ENCODE data around the gene SLC30A5. TPM values are rescaled to one million over a fixed set of nuclear protein-coding genes. Genes with fewer than 3 reads are reported as not detected.
"Not testable (repeated sequence)": the region's sequence is repeated elsewhere in the genome, so short reads cannot be mapped to it uniquely, and the experiment has no call there.

Gene SLC30A5
- total RNA-seq, 1 donor from 2014 or later: 20.6 TPM

DNA sequence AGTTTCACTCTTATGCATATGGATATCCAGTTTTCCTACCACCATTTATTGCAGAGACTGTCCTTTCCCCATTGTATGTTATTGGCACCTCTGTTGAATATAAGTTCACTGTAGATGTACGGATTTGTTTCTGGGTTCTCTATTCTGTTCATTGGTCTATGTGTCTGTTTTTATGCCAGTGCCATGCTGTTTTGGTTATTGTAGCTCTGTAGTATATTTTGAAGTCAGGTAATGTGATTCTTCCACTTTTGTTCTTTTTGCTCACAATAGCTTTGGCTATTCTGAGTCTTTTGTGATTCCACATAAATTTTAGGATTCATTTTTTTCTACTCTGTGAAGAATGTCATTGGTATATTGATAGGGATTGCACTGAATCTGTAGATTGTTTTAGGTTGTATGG is 47.0 kb downstream of the SLC30A5 start:
- no peak for DNase-seq (ENCODE audit: low spot score in 2 of 2)
- Histone ChIP-seq H3K4me3 (no peak overlapping the region), H3K27me3 (no peaks in the 10 kb centered on the region), H3K27ac (no peak overlapping the region), H3K4me1 (no peaks in the 10 kb centered on the region), H3K36me3 (no peaks in the 10 kb centered on the region), H3K9me3 (peaks cover 0 to 7% of the 10 kb centered on the region in 2 donors)
- TF ChIP-seq, protein P1, sequence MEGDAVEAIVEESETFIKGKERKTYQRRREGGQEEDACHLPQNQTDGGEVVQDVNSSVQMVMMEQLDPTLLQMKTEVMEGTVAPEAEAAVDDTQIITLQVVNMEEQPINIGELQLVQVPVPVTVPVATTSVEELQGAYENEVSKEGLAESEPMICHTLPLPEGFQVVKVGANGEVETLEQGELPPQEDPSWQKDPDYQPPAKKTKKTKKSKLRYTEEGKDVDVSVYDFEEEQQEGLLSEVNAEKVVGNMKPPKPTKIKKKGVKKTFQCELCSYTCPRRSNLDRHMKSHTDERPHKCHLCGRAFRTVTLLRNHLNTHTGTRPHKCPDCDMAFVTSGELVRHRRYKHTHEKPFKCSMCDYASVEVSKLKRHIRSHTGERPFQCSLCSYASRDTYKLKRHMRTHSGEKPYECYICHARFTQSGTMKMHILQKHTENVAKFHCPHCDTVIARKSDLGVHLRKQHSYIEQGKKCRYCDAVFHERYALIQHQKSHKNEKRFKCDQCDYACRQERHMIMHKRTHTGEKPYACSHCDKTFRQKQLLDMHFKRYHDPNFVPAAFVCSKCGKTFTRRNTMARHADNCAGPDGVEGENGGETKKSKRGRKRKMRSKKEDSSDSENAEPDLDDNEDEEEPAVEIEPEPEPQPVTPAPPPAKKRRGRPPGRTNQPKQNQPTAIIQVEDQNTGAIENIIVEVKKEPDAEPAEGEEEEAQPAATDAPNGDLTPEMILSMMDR (IDR thresholded peaks at IDR 0.05): no peak
- intact Hi-C loops (cut with DNase I): no loop called here

DNA sequence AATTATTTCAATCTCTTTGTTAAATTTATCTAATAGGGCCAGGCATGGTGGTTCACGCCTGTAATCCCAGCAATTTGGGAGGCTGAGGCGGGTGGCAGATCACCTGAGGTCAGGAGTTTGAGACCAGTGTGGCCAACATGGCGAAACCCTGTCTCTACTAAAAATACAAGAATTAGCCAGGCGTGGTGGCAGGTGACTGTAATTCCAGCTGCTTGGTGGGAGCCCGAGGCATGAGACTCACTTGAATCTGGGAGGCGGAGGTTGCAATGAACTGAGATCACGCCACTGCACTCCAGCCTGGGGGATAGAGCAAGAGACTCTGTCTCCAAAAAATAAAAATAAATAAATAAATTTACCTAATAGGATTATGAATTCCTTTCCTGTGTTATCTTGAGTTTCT is 54.8 kb downstream of the SLC30A5 start:
- H3K27ac ChIP-seq; intact Hi-C loops (cut with DNase I); H3K4me3 ChIP-seq; H3K9me3 ChIP-seq; H3K36me3 ChIP-seq; DNase-seq (ENCODE audit: low spot score in 2 of 2); H3K27me3 ChIP-seq; H3K4me1 ChIP-seq: not testable (repeated sequence)

DNA sequence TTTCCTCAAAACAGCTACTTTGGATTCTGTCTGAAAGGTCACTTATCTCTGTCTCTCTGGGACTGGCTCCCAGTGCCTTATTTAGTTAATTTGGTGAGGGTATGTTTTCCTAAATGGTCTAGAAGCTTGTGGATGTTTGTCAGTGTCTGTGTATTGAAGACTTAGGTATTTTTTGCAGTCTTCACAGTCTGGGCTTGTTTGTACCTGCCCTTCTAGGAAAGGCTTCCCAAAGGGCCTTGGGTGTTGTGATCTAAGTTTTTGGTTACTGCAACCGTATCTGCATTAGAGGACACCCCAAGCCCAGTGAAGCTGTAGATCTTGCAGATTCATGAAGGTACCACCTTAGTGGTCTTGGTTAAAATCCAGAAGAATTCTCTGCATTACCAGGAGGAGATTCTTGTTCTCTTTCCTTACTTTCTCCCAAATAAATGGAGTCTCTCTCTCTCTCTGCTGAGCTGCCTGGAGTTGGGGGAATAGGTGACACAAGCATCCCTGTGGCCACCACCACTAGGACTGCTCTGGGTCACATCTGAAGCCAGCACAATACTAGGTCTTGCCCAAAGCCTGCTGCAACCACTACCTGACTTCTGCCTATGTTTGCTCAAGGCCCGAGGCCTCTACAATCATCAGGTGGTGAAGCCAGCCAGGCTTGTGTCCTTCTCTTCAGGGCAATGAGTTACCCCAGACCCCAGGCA is 55.3 kb downstream of the SLC30A5 start:
- intact Hi-C loops (cut with DNase I): no loop called here
- DNase-seq (ENCODE audit: low spot score in 2 of 2): no peak
- Histone ChIP-seq H3K4me3 (no peak overlapping the region), H3K27ac (no peak overlapping the region), H3K36me3 (no peaks in the 10 kb centered on the region), H3K9me3 (no peaks in the 10 kb centered on the region), H3K27me3 (no peaks in the 10 kb centered on the region), H3K4me1 (no peaks in the 10 kb centered on the region)
- TF ChIP-seq, protein P1 (IDR thresholded peaks at IDR 0.05): no peak

DNA sequence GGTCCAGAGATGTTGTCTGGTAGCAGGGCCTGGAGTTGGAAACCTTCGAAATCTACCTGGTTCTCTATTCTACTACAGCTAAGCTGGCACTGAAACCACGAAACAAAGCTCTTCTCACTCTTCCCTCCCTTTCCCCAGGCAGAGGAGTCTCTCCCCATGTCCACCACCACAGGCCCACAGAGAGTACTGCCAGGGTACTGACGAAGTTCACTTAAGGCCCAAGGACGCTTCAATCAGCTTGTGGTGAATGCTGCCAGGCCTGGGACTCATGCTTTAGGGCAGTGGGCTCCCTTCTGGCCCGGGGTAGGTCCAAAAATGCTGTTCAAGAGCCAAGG is 55.8 kb downstream of the SLC30A5 start:
- TF ChIP-seq, protein P1 (IDR thresholded peaks at IDR 0.05): no peak
- no peaks in the 10 kb centered on the region for H3K4me1 ChIP-seq
- no peak overlapping the region for H3K27ac ChIP-seq
- H3K9me3 ChIP-seq: no peaks in the 10 kb centered on the region
- no peak for DNase-seq (ENCODE audit: low spot score in 2 of 2)
- no peaks in the 10 kb centered on the region for H3K27me3 ChIP-seq
- H3K4me3 ChIP-seq: no peak overlapping the region
- intact Hi-C loops (cut with DNase I): no loop called here
- no peaks in the 10 kb centered on the region for H3K36me3 ChIP-seq

DNA sequence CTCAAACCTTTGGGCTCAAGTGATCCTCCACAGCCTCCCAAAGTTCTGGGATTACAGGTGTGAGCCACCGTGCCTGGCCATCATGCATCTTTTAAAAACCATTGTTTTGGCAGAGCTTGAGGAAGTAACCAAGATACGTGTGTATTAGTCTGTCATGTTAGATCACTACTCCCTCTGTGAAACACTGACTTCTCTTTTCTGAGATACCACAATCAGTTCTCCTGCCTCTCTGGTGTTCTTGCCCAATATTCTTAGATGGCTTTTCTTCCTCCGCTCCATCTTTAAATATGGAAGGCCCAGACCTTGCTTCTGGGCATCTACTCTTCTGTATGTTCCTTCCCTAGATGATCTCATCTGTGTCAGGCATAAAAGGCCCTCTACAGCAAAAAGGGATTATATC is 58.9 kb downstream of the SLC30A5 start:
- no peaks in the 10 kb centered on the region for H3K27me3 ChIP-seq
- no peaks in the 10 kb centered on the region for H3K9me3 ChIP-seq
- intact Hi-C loops (cut with DNase I): no loop called here
- H3K4me1 ChIP-seq: no peaks in the 10 kb centered on the region
- H3K4me3 ChIP-seq: no peak overlapping the region
- DNase-seq (ENCODE audit: low spot score in 2 of 2): no peak
- no peak overlapping the region for H3K27ac ChIP-seq
- TF ChIP-seq, protein P1 (IDR thresholded peaks at IDR 0.05): no peak
- H3K36me3 ChIP-seq: no peaks in the 10 kb centered on the region

DNA sequence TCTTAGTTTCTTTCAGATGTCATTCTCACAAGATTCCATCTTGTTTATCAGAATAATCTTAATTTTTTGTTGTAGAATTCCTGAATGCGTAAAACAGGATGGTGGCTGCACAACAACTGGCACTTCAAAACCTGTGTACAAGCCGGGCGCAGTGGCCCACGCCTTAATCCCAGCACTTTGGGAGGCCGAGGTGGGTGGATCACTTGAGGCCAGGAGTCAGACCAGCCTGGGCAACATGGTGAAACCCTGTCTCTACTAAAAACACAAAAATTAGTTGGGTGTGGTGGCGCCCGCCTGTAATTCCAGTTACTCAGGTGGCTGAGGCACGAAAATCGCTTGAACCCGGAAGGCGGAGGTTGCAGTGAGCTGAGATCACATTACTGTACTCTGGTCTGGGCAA is 62.6 kb downstream of the SLC30A5 start:
- TF ChIP-seq, protein P1 (IDR thresholded peaks at IDR 0.05): no peak
- Histone ChIP-seq H3K27me3 (no peaks in the 10 kb centered on the region), H3K36me3 (no peaks in the 10 kb centered on the region), H3K4me3 (no peak overlapping the region), H3K9me3 (no peaks in the 10 kb centered on the region), H3K4me1 (no peaks in the 10 kb centered on the region), H3K27ac (no peak overlapping the region)
- intact Hi-C loops (cut with DNase I): no loop called here
- DNase-seq (ENCODE audit: low spot score in 2 of 2): no peak
